Measurements from ENCODE around the gene DAD1.

DNA sequence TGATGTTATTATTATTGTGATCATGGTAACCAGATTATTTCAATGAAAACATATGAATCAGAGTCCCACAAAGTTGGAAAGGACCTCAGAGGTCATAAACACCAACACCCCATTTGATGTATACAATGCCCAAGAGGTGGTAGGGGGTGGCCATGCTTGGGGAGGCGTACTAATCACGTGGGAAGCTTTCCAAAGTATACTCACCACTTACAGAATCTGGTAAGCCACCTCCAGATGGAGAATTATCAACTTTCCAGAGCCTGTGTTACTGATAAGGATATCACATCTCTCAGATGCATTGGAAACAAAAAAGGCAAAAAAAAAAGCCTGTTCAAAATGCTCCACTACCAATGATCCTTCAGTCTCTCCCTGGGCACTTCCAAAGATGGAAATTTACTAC is 8.4 kb downstream of the DAD1 start:
- TF ChIP-seq ZFX (IDR thresholded peaks at IDR 0.05; ENCODE audit: borderline replicate concordance): no peak
- TF ChIP-seq, protein P1, sequence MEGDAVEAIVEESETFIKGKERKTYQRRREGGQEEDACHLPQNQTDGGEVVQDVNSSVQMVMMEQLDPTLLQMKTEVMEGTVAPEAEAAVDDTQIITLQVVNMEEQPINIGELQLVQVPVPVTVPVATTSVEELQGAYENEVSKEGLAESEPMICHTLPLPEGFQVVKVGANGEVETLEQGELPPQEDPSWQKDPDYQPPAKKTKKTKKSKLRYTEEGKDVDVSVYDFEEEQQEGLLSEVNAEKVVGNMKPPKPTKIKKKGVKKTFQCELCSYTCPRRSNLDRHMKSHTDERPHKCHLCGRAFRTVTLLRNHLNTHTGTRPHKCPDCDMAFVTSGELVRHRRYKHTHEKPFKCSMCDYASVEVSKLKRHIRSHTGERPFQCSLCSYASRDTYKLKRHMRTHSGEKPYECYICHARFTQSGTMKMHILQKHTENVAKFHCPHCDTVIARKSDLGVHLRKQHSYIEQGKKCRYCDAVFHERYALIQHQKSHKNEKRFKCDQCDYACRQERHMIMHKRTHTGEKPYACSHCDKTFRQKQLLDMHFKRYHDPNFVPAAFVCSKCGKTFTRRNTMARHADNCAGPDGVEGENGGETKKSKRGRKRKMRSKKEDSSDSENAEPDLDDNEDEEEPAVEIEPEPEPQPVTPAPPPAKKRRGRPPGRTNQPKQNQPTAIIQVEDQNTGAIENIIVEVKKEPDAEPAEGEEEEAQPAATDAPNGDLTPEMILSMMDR (IDR thresholded peaks at IDR 0.05): no peak

All from 22Rv1 (cell line).